Measurements from ENCODE around the gene TM9SF2. TPM values are rescaled to one million over a fixed set of nuclear protein-coding genes. Genes with fewer than 3 reads are reported as not detected.
A peak's percentile ranks its signal among the peaks of the same experiment; 100 is the strongest.

The TM9SF2 gene
- total and polyA plus RNA-seq, 9 of the 15 experiments (the other 6 are each of a cell fraction or from before 2014, with no cell fraction given) = 23.3 to 83.2 (median 55.1) TPM

DNA sequence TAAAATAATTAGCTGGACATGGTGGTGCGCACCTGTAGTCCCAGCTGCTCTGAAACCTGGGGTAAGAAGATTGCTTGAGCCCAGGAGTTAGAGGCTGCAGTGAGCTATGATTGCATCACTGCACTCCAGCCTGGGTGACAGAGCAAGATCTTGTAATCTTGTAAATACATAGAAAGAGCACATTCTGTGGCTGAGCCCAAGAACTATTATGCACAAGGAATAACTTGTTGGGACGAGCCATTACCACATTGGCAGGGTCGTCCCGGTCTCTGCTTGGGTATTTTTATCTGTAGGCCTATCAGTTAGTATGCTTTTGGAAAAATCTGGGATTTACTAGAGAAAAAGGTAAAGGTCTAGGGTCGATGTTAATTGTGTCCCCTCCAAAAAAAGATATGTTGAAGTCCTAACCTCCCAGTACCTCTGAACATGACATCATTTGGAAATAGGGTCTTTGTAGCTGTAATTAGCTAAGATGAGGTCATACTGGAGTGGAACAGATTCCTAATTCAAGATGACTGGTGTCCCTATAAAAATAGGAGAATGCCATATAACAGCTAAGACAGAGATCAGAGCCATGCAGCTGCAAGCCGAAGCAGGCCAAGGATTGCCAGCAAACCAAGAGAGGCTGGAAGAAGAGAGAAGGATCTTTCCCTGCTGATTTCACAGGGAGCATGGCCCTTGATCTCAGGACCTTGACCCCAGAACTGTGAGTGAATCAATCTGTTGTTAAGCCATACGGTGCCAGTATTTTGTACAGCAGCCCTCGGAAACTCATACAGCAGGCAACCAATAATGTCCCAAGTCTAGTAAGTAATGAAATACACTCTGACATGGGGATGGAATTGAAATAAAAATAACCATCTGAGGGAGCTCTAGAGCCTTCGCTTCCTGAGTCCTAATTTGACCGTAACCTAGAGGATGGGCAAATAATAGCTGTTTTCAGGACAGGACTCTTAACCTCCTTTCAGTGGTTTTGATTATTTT, 77.0 kb downstream of the TM9SF2 start (continued):
- TF ChIP-seq MCM2 (IDR thresholded peaks at IDR 0.05; ENCODE audit: low read depth) = no peak
- no peak for TF ChIP-seq SIN3B (IDR thresholded peaks at IDR 0.05; ENCODE audit: low read depth)
- TF ChIP-seq MCM3 (IDR thresholded peaks at IDR 0.05) = no peak
- TF ChIP-seq CEBPG (CRISPR knock-in tag; IDR thresholded peaks at IDR 0.05) = peak; percentile 83
- peak; percentile 91 to 94 for TF ChIP-seq CEBPG (tag; conservative IDR thresholded peaks at IDR 0.05 in 1 of 2, IDR thresholded peaks at IDR 0.05 in 1 of 2)
- no peak for TF ChIP-seq KLF16 (IDR thresholded peaks at IDR 0.05)
- no peak for TF ChIP-seq LEF1 (IDR thresholded peaks at IDR 0.05)
- no peak for TF ChIP-seq ZNF41 (CRISPR knock-in tag; conservative IDR thresholded peaks at IDR 0.05)
- peak; percentile 50 for TF ChIP-seq NFE2 (IDR thresholded peaks at IDR 0.05; ENCODE audit: low read depth)
- no peak for TF ChIP-seq ZBTB7A (IDR thresholded peaks at IDR 0.05; ENCODE audit: borderline replicate concordance, control insufficient read depth, low read depth, low read length)
- no peak for TF ChIP-seq RBM39 (optimal IDR thresholded peaks at IDR 0.05; ENCODE audit: low read depth, low read length)
- TF ChIP-seq, protein P1, sequence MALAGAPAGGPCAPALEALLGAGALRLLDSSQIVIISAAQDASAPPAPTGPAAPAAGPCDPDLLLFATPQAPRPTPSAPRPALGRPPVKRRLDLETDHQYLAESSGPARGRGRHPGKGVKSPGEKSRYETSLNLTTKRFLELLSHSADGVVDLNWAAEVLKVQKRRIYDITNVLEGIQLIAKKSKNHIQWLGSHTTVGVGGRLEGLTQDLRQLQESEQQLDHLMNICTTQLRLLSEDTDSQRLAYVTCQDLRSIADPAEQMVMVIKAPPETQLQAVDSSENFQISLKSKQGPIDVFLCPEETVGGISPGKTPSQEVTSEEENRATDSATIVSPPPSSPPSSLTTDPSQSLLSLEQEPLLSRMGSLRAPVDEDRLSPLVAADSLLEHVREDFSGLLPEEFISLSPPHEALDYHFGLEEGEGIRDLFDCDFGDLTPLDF (CRISPR knock-in tag; IDR thresholded peaks at IDR 0.05) = no peak
- no peak for TF ChIP-seq GATAD2B (IDR thresholded peaks at IDR 0.05; ENCODE audit: borderline replicate concordance)
- TF ChIP-seq, protein P2, sequence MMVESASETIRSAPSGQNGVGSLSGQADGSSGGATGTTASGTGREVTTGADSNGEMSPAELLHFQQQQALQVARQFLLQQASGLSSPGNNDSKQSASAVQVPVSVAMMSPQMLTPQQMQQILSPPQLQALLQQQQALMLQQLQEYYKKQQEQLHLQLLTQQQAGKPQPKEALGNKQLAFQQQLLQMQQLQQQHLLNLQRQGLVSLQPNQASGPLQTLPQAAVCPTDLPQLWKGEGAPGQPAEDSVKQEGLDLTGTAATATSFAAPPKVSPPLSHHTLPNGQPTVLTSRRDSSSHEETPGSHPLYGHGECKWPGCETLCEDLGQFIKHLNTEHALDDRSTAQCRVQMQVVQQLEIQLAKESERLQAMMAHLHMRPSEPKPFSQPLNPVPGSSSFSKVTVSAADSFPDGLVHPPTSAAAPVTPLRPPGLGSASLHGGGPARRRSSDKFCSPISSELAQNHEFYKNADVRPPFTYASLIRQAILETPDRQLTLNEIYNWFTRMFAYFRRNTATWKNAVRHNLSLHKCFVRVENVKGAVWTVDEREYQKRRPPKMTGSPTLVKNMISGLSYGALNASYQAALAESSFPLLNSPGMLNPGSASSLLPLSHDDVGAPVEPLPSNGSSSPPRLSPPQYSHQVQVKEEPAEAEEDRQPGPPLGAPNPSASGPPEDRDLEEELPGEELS (CRISPR knock-in tag; IDR thresholded peaks at IDR 0.05; ENCODE audit: borderline replicate concordance) = no peak
- TF ChIP-seq GABPB2 (CRISPR knock-in tag; conservative IDR thresholded peaks at IDR 0.05) = no peak
- TF ChIP-seq, protein P3, sequence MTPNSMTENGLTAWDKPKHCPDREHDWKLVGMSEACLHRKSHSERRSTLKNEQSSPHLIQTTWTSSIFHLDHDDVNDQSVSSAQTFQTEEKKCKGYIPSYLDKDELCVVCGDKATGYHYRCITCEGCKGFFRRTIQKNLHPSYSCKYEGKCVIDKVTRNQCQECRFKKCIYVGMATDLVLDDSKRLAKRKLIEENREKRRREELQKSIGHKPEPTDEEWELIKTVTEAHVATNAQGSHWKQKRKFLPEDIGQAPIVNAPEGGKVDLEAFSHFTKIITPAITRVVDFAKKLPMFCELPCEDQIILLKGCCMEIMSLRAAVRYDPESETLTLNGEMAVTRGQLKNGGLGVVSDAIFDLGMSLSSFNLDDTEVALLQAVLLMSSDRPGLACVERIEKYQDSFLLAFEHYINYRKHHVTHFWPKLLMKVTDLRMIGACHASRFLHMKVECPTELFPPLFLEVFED (CRISPR knock-in tag; conservative IDR thresholded peaks at IDR 0.05) = no peak
- TF ChIP-seq SP2 (IDR thresholded peaks at IDR 0.05; ENCODE audit: extremely low read depth, low read depth, low read length, poor library complexity, severe bottlenecking) = no peak
- no peak for TF ChIP-seq JUN (IDR thresholded peaks at IDR 0.05; ENCODE audit: borderline replicate concordance, low read depth, low read length)
- no peak for TF ChIP-seq JUN (CRISPR knock-in tag; IDR thresholded peaks at IDR 0.05; ENCODE audit: borderline replicate concordance)
